SU-DHL-6 (cell line): Measurements from ENCODE around the gene CRX.

Experiments used
- EZH2phosphoT487 ChIP-seq: fragments of 200-600 bp; sonication (generic), shearing (Covaris generic); conservative IDR thresholded peaks from 2 replicates; pipeline ENCODE4 v1.6.1; 2018; ENCODE audit warnings: mild to moderate bottlenecking, antibody characterized with exemption, low read length, moderate library complexity, mixed read lengths
- TF ChIP-seq, protein P1 (sequence below): fragments of 200-600 bp; sonication (generic); IDR thresholded peaks from one replicate; pipeline ENCODE4 v1.5.1; 2017; ENCODE audit warnings: antibody characterized with exemption, mild to moderate bottlenecking, low read length, moderate library complexity; ENCODE audit not compliant: insufficient read depth, poor library complexity, severe bottlenecking

DNA sequence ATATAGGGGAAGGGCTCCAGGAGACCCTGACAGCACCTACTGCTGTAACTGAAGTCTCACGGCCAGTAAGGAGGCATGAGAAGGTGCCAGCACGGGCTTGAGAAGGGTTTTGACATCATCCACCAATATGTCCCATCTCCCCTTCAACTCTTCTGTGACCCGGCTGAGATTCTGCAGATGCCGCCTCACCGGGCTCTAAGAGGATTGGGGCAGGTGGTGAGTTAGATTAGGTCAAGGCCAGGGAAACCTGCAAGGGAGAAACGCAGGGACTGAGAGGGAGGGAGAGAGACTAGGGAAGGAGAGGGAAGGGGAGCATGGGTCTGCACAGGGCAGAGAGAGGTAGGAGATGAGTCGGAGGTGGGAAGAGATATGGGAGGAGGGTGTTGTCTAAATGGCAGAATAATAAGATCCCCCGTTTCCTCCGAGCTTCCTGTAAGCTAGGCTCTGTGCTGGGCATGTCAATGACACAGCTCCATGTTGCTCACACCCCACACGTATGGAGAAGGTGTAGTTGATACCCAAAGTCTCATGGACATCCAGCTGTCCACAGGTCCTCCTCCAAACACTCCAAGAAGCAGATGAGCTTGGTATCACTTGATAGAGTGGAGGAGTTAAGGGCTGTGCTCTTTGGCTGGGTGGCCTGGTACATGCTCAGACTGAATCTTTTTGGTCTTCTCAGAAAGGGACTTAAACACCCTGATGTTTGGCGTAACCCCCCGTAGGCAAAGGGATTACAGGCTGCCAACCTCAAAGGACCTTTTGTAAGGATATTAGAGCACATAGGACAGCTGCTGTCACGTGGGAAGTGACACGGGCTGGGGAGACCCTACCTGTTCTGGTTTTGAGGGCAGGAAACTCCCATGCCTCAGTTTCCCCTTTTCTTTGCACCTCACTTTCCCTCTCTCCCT, 23.5 kb upstream of the CRX start:
- TF ChIP-seq, protein P1, sequence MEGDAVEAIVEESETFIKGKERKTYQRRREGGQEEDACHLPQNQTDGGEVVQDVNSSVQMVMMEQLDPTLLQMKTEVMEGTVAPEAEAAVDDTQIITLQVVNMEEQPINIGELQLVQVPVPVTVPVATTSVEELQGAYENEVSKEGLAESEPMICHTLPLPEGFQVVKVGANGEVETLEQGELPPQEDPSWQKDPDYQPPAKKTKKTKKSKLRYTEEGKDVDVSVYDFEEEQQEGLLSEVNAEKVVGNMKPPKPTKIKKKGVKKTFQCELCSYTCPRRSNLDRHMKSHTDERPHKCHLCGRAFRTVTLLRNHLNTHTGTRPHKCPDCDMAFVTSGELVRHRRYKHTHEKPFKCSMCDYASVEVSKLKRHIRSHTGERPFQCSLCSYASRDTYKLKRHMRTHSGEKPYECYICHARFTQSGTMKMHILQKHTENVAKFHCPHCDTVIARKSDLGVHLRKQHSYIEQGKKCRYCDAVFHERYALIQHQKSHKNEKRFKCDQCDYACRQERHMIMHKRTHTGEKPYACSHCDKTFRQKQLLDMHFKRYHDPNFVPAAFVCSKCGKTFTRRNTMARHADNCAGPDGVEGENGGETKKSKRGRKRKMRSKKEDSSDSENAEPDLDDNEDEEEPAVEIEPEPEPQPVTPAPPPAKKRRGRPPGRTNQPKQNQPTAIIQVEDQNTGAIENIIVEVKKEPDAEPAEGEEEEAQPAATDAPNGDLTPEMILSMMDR: no peak
- no peak for TF ChIP-seq EZH2phosphoT487
